NCI-H1694 treated with DMSO at 0.1 percent for 48 hours (cell line): ENCODE data around the gene USP9X.
"Not testable (repeated sequence)": the region's sequence is repeated elsewhere in the genome, so short reads cannot be mapped to it uniquely, and the experiment has no call there.

Experiments used
- DNase-seq: peaks from one replicate; lab custom pipeline; 2025; lab: John Stamatoyannopoulos, UW

Gene USP9X

GRCh38 chrX:41122664-41123257 is 37.5 kb downstream of the USP9X start:
- no peak for DNase-seq

- no peak for DNase-seq
Measured at GRCh38 chrX:41127477-41128192, 42.4 kb downstream of the USP9X start.

- no peak for DNase-seq
Measured at GRCh38 chrX:41128955-41129354, 43.7 kb downstream of the USP9X start.

GRCh38 chrX:41131766-41132165 is 46.5 kb downstream of the USP9X start:
- DNase-seq, result no peak

- DNase-seq, result no peak
Measured at GRCh38 chrX:41133551-41133950, 48.3 kb downstream of the USP9X start.

- DNase-seq, result peak; percentile 3
Measured at GRCh38 chrX:41137589-41137988, 52.3 kb downstream of the USP9X start.

- no peak for DNase-seq
Measured at GRCh38 chrX:41142130-41142910, 57.1 kb downstream of the USP9X start.

- no peak for DNase-seq
Measured at GRCh38 chrX:41144873-41145272, 59.6 kb downstream of the USP9X start.

GRCh38 chrX:41145920-41146608 is 60.8 kb downstream of the USP9X start:
- DNase-seq, result no peak

GRCh38 chrX:41148553-41148952 is 63.3 kb downstream of the USP9X start:
- DNase-seq, result no peak

- no peak for DNase-seq
Measured at GRCh38 chrX:41150043-41150442, 64.8 kb downstream of the USP9X start.

- DNase-seq, result not testable (repeated sequence)
Measured at GRCh38 chrX:41151726-41152125, 66.5 kb downstream of the USP9X start.

GRCh38 chrX:41152221-41152620 is 67.0 kb downstream of the USP9X start:
- DNase-seq, result no peak

- no peak for DNase-seq
Measured at GRCh38 chrX:41153448-41153847, 68.2 kb downstream of the USP9X start.

GRCh38 chrX:41153957-41154356 is 68.7 kb downstream of the USP9X start:
- no peak for DNase-seq

- no peak for DNase-seq
Measured at GRCh38 chrX:41164449-41164848, 79.2 kb downstream of the USP9X start.

GRCh38 chrX:41167888-41168287 is 82.6 kb downstream of the USP9X start:
- DNase-seq, result no peak

GRCh38 chrX:41176263-41176662 is 91.0 kb downstream of the USP9X start:
- DNase-seq, result no peak

GRCh38 chrX:41177297-41177696 is 92.1 kb downstream of the USP9X start:
- DNase-seq, result no peak

- no peak for DNase-seq
Measured at GRCh38 chrX:41178201-41178600, 93.0 kb downstream of the USP9X start.

- peak; percentile 36 for DNase-seq
Measured at GRCh38 chrX:41180194-41180908, 95.1 kb downstream of the USP9X start.

- no peak for DNase-seq
Measured at GRCh38 chrX:41184312-41184711, 99.1 kb downstream of the USP9X start.
